GM19193 (cell line): ENCODE data around the gene HSPA2.
A peak's percentile ranks its signal among the peaks of the same experiment; 100 is the strongest.

Experiments used
- POLR2A ChIP-seq: IDR thresholded peaks from 4 replicates; pipeline ENCODE4 v1.6.1; 2011; ENCODE audit not compliant: insufficient read depth, insufficient read length; ENCODE audit errors: extremely low read depth

The HSPA2 gene

GRCh38 chr14:64540208-64541202 is at the start of gene HSPA2:
HSPA2 (plus strand) TSS chr14:64540741; CDS start chr14:64540850, 109 bp downstream.
- TF ChIP-seq POLR2A: peak; percentile 73

DNA sequence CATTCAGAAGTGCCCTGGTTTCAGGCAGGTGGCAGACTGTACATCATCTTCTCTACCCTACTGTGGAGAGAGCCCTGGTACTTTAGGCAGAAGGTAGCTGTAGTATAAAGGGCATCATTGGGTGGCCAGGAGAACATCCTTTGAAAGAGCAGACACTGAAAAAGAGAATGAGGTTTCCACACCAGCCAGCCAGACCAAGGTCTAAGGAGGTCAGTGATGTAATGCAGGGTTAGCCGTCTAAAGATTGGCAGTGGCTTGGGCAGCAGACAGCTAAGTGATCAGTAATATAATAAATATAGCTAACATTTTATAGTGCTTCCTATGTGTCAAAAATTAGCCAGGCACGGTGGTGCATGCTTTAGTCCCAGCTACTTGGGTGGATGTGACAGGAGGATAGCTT is 48.9 kb upstream of the HSPA2 start:
- TF ChIP-seq POLR2A: no peak

DNA sequence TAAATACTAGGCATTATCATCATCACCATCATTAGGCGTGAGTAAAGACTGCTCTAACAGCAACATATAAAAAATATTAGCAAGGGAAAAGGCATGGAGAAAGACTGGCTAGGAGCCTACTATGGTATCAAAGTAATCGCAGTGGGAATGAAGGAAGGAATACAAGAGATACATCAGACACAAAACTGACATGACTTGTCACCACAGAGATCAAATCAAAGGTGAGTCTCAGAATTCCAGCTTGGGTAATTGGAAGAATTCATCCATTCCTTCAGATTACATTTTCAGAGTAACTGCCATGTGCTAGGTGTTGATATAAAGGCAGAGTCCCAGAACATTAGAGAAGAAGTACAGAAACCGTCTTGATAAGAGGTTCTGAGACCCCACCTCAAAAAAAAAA is 47.1 kb upstream of the HSPA2 start:
- no peak for TF ChIP-seq POLR2A

DNA sequence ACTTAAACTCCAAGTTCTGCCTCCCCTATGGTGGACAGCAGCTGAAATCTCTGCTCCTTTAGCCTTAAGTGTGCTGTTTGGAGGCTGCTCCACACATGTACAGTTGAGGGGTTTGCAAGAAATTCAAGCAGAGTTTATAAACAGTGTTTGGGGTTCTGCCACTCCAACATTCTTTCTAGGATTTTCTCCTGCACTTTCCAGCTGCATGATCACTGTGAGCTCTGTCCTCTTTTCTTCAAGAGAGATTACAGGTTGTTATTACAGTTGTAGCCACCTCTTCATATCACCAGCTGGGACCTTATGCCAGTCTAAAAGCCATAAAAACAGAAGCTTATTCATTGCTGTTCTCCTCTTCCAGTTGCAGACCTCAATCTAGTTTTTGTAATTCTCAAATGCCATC is 45.3 kb upstream of the HSPA2 start:
- TF ChIP-seq POLR2A: no peak

GRCh38 chr14:64496764-64497163 is 43.8 kb upstream of the HSPA2 start:
- no peak for TF ChIP-seq POLR2A

GRCh38 chr14:64500088-64500487 is 40.5 kb upstream of the HSPA2 start:
- TF ChIP-seq POLR2A: no peak

- no peak for TF ChIP-seq POLR2A
Measured at GRCh38 chr14:64501411-64502171, 39.0 kb upstream of the HSPA2 start.

- TF ChIP-seq POLR2A: no peak
Measured at GRCh38 chr14:64502456-64502855, 38.1 kb upstream of the HSPA2 start.

GRCh38 chr14:64502887-64503433 is 37.6 kb upstream of the HSPA2 start:
- TF ChIP-seq POLR2A: no peak

DNA sequence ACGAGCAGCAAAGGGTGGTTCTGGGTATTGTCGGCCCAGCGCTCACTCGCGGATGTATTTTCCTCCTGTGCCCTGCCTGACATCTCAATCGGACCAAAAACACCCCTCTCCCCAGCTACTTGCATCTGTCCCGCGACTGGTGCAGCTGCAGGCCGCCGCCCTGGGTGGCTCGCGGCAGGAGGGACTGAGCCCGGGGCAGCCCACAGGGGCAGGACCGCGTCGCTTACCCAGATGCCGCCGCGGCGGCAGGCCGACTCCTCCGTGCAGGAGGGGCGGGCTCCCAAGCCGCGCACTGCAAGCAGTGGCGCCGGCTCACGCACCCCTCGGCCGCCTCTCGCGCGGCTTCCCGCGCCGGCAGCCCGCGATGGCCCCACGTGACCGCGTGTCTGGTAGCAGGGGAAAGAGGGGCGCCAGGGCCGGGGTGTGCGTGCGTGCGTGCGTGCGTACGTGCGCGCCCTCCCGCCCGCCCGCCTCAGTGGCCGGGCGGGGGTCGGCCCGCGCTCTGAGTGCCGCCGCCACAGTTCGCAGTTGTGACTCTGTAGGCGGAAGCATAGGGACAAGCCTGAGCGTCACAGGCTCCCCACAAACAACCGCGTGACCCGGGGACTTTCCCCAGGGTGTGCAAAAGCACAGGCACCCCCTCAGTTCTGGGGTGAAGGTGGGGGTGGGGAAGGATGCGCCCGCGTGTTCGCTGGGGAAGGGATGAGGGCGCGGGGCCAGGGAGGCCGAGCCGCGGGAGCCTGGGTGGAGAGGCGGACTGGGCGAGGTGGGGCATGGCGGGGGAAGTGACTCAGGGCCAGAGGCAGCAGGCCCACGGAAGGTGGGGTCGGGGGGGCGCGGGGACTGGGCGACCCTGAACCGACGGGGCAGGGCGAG is 36.9 kb upstream of the HSPA2 start, which contains the start of gene ZBTB25:
ZBTB25 (minus strand) TSS at position 405 of the 876 bp plus-strand sequence. CDS start 13,305 bp downstream, outside the sequence.
- TF ChIP-seq POLR2A: peak; percentile 80

- TF ChIP-seq POLR2A: peak; percentile 81
Measured at GRCh38 chr14:64504310-64504896, 36.1 kb upstream of the HSPA2 start, which contains the start of gene ZBTB1. ZBTB1 (plus strand) TSS chr14:64504770; CDS start chr14:64521505, 16,735 bp downstream.

DNA sequence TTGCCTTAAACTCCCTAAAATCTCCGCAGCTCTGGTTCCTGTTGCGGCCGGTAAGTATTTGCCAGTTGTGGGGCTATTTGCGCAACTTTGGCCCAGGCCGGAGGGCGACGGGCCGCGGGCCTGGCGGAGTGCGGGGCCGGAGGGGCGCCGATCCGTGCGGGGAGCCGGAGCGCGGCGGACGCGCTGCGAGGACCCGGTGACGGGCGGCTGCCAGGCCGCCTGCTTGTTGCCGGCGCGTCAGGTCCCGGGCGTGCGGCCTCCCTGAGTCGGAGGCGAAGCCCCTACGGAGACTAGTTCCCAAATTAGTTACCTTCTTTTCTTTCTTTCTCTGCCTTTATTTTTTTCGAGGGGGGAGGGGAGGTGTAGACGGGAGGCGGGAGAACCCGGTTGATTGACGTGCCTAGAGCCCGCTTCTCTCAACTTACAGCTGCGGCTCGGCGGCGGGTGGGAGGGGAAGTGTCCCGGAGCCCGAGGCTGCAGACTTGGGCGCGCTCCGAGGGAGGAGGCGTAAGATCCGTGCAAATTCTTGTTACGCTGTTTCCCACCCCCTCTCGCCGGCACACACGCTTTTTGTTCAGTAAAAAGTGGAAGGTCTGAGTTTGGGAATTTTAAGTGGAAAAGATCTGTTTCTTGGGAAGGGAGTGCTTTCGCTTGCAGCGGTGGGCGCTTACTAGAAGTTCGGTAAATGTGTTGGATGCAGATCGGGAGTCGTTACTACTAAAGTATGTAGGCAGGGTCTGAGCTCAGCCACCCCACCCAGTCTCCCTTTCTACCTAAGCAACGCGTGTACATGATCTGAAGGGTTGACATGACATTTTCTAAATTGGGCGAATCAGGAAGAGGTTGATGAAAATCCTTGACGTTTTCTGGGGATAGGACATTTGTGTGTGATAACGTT is 35.4 kb upstream of the HSPA2 start:
- no peak for TF ChIP-seq POLR2A

DNA sequence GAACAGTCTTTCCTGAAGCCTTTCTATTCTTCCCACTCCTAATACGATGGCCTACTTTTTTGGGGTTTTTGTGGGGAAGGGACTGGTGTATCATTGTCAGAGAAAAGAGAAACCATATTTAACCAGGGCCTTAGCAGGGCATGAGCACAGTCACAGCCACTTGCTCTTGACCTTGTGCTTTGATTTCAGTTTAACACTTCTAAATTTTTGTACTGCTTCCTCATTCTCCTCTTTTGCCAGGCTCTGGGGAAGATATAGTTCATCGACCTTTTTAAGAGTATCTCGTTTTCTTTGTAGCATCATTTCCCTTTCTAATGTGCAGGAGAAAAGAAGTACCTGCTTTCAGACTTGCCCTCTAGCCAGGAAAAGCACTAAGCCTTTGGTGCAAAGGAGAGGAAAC is 33.8 kb upstream of the HSPA2 start:
- TF ChIP-seq POLR2A: no peak

DNA sequence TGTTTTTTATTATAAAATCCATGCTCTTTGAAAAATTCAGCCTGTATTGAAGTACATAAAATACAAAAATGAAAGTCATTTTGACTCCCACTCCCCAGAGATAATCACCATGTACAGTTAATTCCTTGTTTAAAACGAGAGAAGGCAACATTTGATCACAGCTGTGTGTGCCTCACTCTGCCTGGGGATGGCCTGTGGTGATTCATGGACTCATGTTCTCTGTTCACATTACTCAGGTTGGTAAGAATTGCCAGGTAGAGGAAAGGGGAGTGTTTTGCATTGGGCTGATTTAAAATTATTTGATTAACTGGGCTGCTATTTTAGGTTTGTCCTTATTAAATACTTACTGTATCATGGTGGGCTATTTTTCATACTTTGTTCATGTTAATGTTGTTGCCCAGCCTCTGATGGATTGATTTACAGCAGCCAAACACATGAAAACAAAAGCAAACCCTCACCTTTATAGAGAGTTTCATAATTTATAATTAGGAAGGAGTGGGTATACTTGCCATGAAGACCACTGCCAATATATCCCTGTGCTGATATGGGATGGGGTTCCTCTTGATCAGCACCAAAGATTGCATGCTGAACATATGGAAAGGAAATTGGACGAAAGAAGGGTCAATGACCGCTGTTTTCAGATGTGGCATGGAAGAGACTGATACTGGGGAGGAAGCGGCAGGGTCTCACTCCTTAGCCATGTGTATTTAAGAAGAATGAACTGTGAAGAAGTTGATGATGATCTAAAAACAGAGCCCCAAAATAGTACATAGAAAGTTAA is 33.0 kb upstream of the HSPA2 start:
- TF ChIP-seq POLR2A: no peak
